NCI-H2029 treated with DMSO at 0.1 percent for 48 hours (cell line): ENCODE data around the gene CHAF1A.

ENCODE experiments used
- DNase-seq: peaks from one replicate; lab custom pipeline; 2025; lab: John Stamatoyannopoulos, UW

The CHAF1A gene

DNA sequence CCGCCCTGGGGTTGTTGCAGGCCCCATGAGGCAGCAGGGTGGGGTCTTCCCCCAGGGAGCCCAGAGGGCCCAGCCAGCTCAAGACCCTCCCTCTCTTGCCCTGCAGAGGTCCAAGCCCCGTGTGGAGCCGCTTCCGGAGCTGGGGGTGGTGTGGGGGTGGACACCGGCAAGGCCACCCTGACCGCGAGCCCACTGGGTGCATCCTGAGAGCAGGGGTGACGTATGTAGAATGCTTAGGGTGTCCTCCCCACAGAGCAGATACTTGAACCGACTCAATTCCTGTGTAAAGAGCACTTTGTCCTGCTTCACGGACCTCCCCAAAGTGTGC, 40.3 kb downstream of the CHAF1A start:
- no peak for DNase-seq

DNA sequence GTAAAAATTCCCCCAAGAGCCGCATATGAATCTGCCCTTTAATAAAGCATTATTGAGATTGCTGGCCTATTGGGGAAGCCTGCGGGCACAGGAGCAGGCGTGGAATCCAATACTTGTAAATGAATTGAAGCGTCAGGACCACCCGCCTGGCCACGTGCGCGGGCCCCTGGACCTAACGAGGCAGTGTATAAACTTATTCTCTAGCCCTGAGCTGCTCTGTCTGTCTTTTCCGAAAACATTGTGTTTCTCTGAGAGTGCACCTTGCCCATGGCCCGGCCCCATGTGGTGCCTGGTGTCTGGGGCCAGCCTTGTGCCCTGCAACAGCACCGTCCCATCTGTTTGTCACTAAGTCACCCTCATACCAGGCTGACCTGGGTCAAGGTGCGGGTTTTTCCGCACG, 40.7 kb downstream of the CHAF1A start:
- DNase-seq, result no peak

DNA sequence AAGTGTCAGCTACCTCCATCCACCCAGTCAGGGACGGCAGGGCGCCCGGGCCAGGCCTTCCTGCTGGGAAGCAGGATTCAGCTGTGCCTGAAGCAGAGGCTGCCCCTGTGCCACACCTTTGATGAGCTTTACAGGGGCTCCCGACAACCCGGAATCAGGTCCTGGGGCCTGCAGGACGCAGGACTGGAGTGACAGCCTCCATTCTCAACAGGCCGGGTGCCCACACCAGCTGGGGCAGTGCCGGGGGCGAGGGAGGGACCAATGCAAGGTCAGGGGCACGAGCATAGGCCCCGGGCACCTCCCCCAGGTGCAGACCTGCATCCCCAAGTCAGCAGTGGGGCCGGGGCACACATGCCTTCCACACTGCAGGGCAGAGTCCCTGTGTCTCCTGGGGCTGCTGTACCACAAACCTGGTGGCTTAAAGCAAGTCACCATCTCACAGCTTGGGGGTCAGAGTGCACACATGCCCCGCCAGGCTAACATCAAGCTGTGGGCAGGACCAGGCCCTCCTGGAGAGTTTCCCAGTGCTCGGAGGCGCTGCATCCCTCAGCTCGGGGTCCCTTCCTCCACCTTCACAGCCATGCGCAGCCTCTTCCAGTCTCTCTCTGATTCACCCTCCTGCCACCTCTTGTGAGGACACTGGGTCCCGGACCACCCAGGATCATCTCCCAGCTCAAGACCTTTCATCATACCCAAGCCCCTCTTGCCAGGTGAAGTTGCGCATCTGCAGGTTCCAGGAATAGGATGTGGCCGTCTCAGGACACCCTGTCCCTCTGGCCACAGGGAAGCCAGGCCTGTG, 41.7 kb downstream of the CHAF1A start:
- no peak for DNase-seq

DNA sequence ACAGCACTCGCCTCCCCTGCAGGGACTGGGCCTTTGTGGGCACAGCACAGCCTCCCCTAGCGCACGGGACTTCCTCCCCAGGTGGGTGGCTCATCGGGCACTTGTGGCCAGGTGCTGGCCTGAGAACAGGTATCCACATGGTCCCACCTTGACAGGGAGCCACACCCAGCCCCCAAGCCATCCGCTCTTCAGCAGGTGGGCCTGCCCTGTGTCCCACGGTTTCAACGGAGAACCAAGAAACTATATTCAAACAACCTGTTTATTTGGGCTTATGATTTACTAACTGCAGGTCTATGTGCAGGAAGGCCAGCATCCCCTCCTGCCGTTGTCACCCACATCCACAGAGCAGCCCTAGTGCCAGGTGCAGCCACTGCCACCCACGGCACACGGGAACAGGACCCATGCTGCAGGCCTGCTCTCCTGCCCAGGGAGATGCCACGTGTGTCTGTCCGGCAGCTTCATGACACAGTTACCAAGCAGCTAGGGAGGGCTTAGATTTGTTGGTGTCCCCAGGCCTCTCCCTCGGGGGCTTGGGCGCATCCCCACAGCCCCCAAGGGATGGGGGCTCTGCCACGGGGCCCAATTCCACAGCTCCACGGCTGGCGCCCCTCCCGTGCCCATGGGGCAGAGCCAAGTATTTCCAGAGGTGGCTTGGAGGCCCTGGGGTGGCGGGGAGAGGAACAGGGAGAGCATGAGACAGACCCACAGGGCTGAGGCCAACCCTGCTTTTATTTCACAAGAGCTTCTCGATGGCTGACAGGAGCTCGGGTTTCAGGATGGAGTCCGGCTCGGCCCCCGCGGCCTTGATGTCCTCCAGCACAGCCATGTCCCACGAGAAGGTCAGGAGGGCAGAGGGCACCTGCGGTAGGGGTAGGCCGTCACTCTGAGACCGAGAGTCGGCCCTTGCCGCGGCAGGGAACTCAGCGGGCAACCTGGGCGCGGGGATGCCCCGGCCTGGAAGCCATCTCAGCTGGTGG, 42.6 kb downstream of the CHAF1A start:
- no peak for DNase-seq

DNA sequence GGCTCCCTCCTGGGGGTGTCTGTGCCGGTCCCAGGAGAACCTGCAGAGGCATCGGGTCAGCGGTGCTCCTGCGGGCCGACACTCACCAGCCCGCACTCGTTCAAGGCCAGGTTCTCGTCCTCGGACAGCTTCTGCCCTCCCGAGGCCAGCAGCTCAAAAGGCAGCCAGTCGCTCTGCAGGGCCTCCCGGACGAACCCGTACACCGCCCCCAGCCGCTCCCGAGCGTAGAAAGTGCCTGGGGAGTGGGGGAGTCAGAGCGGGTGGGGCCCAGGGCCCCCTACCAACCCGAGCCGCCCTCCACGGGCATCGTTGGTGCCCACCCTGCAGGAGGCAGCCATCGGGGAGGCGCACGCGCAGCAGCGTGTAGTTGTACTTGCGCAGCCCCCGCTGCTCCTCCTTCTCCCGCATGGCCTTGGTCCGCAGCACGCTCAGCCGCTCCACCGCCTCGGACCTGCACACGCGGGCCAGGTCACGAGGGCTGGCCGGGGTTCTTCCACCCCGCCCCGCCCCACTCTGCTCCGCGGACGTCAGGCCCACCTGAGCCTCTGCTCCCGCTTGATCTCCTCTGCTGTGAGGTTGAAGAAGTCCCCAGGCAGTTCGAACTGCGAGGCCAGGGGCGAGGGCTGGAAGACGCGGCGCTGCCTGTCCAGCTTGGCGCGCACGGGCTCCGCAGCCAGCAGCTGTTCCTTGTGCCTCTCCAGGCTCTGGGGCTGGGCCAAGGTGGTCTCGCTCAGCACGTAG, 43.7 kb downstream of the CHAF1A start:
- DNase-seq, result no peak

GRCh38 chr19:4446704-4447200, 44.3 kb downstream of the CHAF1A start:
- no peak for DNase-seq

GRCh38 chr19:4447327-4448146, 45.1 kb downstream of the CHAF1A start:
- DNase-seq, result no peak

DNA sequence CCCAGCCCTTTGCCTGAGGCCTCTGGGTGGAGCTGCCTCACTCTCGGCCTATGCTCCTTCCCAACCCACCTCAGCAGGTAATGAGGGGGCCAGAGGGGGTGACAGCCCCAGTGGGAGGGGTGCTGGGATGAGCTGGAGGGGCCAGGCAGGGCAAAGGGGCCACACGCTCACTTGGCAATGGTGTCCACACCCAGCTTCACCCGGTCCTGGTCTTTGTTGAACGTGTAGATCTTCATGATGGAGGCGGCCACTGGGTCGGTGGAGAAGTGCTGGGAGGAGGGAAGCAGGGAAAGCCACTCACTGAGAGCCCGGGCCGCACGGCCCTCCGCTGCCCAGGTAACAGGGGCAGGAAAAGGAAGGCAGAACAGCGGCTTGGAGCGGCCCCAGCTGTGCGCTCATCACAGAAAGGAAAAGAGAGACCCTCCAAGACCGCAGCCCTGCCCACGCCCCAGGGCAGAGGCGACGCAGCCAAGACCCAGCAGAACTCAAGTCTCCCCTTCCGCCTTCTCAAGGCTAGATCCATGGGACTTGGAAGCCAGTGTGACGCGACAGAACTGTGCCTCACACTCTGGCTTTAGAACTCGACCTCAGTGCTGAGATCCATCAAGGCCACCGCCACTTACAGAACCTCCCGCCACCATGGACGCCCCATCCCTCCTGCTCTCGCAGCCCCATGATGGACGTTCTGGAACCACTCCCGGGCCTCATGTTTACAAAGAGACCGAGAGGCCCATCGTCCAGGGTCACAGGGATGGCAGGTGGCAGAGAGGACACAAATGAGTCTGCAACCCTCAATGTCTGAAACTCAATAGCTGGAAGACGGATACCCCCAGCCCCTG, 45.9 kb downstream of the CHAF1A start:
- DNase-seq, result no peak

DNA sequence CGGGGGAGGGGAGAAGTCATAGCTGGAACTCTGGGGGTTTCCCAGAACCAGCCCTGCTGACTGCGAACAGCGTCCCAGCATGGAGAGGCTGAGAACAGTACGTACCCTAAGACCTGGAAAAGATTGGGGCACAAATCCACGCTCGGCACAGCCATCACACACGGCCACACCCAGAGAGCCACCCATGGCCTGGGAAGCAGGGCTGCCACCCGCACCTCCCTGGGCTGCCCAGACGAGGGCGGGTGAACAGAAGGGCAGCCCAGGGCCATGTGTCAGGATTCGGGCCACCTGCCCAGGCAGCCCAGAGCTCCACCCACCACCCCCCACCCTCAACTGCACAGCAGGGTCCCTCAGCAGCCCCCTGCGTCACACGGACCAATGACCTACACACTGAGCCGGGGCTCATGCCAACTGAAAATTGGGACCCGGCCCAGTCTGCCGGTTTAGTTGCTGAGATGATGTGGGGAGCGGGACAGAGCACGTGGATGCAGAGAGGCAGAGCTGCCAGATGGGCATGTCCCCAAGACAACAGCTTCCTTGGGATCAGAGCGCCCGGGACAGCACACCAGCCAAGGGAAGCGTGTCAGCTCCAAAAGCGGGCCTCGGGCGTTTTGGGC, 46.7 kb downstream of the CHAF1A start:
- DNase-seq, result no peak

DNA sequence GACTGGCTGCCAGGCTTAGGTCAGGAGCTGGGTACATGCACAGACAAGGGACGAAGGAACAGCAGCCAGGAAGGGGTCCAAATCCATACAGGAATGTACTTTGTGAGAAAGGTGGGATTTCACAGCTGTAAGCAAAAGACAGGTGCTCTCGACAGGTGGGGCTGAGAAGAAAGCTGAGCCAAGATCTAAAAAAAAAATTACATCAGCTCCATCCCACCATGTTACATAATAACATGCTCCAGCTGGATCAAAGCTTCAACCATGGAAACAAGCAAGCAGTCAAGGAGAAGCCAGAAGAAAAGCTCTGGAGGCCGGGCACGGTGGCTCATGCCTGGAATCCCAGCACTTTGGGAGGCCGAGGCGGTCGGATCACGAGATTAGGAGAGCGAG, 47.2 kb downstream of the CHAF1A start:
- DNase-seq, result no peak

GRCh38 chr19:4452230-4452990, 50.0 kb downstream of the CHAF1A start:
- no peak for DNase-seq

DNA sequence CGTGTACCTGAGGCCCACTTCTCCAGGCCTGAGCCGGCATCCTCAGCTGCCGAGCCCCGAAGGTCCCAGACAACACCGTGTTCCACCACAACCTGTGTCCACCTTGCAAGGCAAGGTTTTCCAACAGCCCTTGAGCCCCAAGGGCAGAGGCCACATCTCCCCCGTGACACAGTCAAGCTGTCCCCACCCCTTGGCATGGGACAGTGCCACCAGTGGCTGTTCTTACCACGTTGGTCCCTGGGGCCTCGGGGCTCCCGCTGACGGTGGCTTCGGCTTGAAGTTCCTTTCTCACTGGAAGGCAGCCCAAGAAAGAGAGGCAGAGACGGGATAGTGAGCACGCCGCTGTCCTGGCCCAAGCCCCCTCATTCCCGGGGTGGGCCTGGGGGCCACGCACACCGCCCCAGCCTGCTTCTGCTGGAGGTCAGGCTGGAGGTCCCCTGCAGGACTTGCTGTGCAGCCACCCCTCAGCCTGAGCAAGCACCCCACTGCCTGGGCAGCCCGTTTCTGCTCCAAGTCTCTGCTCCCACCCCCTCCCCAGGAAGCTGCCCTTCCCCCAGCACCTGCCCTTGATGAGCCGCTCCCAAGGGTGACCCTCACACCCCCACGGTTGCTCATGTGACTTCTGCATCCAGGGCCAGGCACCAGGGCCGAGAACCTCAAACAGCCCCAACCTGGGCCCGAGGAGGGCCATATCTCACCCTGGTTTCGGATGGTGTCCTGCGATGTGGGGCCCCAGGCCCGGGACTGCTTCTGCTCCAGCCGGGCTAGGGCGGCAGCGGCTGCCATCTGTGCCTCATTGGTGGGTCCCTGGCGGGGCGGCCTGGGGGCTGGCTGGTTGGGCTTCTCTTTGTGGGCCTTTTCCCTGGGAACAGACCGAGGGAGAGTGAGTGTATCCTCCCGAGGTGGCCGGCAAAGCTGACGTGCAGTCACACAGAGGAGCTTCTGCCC, 51.1 kb downstream of the CHAF1A start:
- DNase-seq, result no peak

GRCh38 chr19:4454747-4455718, 52.6 kb downstream of the CHAF1A start:
- no peak for DNase-seq

DNA sequence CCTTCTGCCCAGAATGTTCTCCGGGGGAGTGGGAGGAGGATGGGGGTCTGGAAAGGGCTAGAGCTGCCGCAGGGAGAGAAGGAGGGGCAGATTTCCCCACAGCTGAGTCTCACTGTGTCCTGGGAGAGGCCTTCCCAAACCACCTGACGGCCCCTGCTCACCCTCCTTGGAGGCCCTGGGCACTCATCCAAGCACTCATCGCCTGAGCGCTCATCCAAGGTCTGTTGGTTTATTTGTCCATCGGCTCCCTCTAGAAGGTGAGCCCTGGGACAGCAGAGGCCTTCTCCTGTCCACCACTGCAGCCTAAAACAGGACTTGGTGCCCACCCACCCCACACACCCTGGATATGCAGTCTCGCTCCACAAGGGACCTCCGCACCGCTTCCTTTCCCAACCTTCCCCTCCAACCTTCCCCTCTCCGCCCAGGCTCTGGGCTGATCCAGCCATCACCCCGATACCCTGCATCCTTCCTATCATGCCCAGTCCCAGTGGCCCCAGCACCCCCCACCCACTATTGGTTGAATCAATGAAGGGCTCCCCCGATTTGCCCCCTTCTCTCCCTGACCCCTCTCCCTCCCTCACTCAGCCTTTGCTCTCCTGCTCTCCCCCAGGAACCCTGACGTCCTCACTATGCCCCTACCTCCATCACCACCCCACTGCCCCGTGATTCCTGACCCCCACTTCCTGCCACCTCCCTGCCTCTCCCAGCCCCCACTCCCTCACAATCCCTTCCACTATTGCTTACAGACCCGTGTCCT, 53.5 kb downstream of the CHAF1A start:
- peak; percentile 36 for DNase-seq

GRCh38 chr19:4456476-4456842, 54.0 kb downstream of the CHAF1A start:
- peak; percentile 3 for DNase-seq
